K562 (cell line): Measurements from ENCODE around the gene BTAF1. TPM values are rescaled to one million over a fixed set of nuclear protein-coding genes. Genes with fewer than 3 reads are reported as not detected.

Source experiments
- CBX1 ChIP-seq: sonication (generic); IDR thresholded peaks from 2 replicates; pipeline ENCODE4 v1.6.1; 2016; ENCODE audit warnings: antibody characterized with exemption, low read depth, mild to moderate bottlenecking
- CBX2 ChIP-seq: fragments of 200-600 bp; sonication (generic); IDR thresholded peaks from one replicate; pipeline ENCODE4 v1.6.1; 2012; ENCODE audit warnings: mild to moderate bottlenecking, low read length, inconsistent platforms; ENCODE audit not compliant: insufficient read depth, poor library complexity, severe bottlenecking
- CREBBP ChIP-seq: IDR thresholded peaks from one replicate; pipeline ENCODE4 v1.6.1; 2012; ENCODE audit warnings: low read depth, mild to moderate bottlenecking, control low read depth, inconsistent platforms, low read length
- DEAF1 ChIP-seq: fragments of 450-650 bp; formaldehyde crosslinking; IDR thresholded peaks from 2 replicates; pipeline ENCODE4 v1.4.0; 2020; ENCODE audit warnings: mild to moderate bottlenecking, moderate library complexity
- E2F6 ChIP-seq, 2 experiments: IDR thresholded peaks; 2 replicates each; pipeline ENCODE4 v1.6.1; 2011; ENCODE audit warnings: borderline replicate concordance in 1 of 2, control low read depth in 1 of 2, low read depth in 1 of 2, low read length in 1 of 2, mild to moderate bottlenecking in 1 of 2, mixed read lengths in 1 of 2, moderate library complexity in 1 of 2; ENCODE audit not compliant: insufficient read depth in 1 of 2, insufficient read length in 1 of 2, poor library complexity in 1 of 2, severe bottlenecking in 1 of 2; ENCODE audit errors: extremely low read depth in 1 of 2
- HDAC2 ChIP-seq: fragments of 450-650 bp; IDR thresholded peaks from 2 replicates; pipeline ENCODE4 v1.6.1; 2016; ENCODE audit warnings: mild to moderate bottlenecking
- HMGN3 ChIP-seq: IDR thresholded peaks from 2 replicates; pipeline ENCODE4 v1.6.1; 2011; ENCODE audit warnings: borderline replicate concordance, low read depth, mild to moderate bottlenecking, mixed read lengths, low read length; ENCODE audit not compliant: insufficient read length; ENCODE audit errors: extremely low read depth
- MYNN ChIP-seq, 2 experiments: sonication (generic); formaldehyde crosslinking in 1 of 2; IDR thresholded peaks; 2 replicates each; pipeline versions ENCODE4 v1.5.0 to v1.6.1; 2016 to 2020; ENCODE audit warnings: antibody characterized with exemption in 1 of 2, missing genetic modification reagents in 1 of 2
- PHB2 ChIP-seq: fragments of 450-650 bp; IDR thresholded peaks from 2 replicates; pipeline ENCODE4 v1.6.1; 2017; ENCODE audit warnings: low read depth
- SMAD4 ChIP-seq: fragments of 250-450 bp; sonication (Bioruptor Pico); conservative IDR thresholded peaks from 2 replicates; pipeline ENCODE4 v1.8.0; 2021; ENCODE audit warnings: inconsistent platforms, mild to moderate bottlenecking, moderate library complexity
- SMARCB1 ChIP-seq: IDR thresholded peaks from 2 replicates; pipeline ENCODE4 v1.6.1; 2011; ENCODE audit warnings: improper control_type of control experiment, low read depth; ENCODE audit not compliant: insufficient read length
- TAL1 ChIP-seq: fragments of 450-650 bp; IDR thresholded peaks from 2 replicates; pipeline ENCODE4 v1.6.1; 2016; ENCODE audit warnings: mild to moderate bottlenecking
- TCF3 ChIP-seq: sonication (generic); formaldehyde crosslinking; IDR thresholded peaks from 2 replicates; pipeline ENCODE4 v1.4.0; 2020; ENCODE audit warnings: mild to moderate bottlenecking, missing genetic modification reagents
- THAP12 ChIP-seq: fragments of 250-450 bp; sonication (Bioruptor Pico); IDR thresholded peaks from 2 replicates; pipeline ENCODE4 v1.9.0; 2021; ENCODE audit warnings: mild to moderate bottlenecking, inconsistent platforms
- ZBTB17 ChIP-seq: fragments of 450-650 bp; formaldehyde crosslinking; IDR thresholded peaks from 2 replicates; pipeline ENCODE4 v1.4.0; 2020; ENCODE audit warnings: mild to moderate bottlenecking
- ZBTB8A ChIP-seq: fragments of 450-650 bp; IDR thresholded peaks from 2 replicates; pipeline ENCODE4 v1.6.1; 2018; ENCODE audit warnings: mild to moderate bottlenecking, moderate library complexity; ENCODE audit not compliant: partially characterized antibody
- ZKSCAN8 ChIP-seq: fragments of 200-800 bp; sonication (Bioruptor generic); IDR thresholded peaks from 2 replicates; pipeline ENCODE4 v1.6.1; 2016; ENCODE audit warnings: missing genetic modification characterization, missing compliant biosample characterization
- ZNF3 ChIP-seq: fragments of 250-450 bp; sonication (Bioruptor Pico); IDR thresholded peaks from 2 replicates; pipeline ENCODE4 v1.5.0; 2021; ENCODE audit warnings: mild to moderate bottlenecking, moderate library complexity
- ZNF436 ChIP-seq: fragments of 250-450, 450-650 bp; sonication (Bioruptor Pico); formaldehyde crosslinking; IDR thresholded peaks from 2 replicates; pipeline ENCODE4 v1.7.0; 2020; ENCODE audit warnings: mild to moderate bottlenecking
- ZNF445 ChIP-seq: fragments of 250-450 bp; sonication (Bioruptor Pico); IDR thresholded peaks from 2 replicates; pipeline ENCODE4 v1.4.0; 2020; ENCODE audit warnings: low read depth, mild to moderate bottlenecking, moderate library complexity
- ZSCAN32 ChIP-seq: fragments of 450-650 bp; formaldehyde crosslinking; IDR thresholded peaks from 2 replicates; pipeline ENCODE4 v1.4.0; 2020; ENCODE audit warnings: mild to moderate bottlenecking, moderate library complexity
- polyA plus RNA-seq, 8 experiments: library from polyadenylated mRNA; depleted of rRNA in 4 of 8; stranded (reverse) in 5 of 8; unstranded in 3 of 8; fragments of >200 nt; fragmentation: Nextera tagmentation in 2 of 8; fragmentation: Illumina TruSeq in 1 of 8; extraction: Ambion mirVana in 2 of 8; extraction: Trizol in 1 of 8; gene quantifications; 2 replicates each; pipeline versions ENCODE4 v1.2.1 to v1.2.3, GENCODE V29; 2011 to 2014; ENCODE audit warnings: inconsistent platforms in 1 of 8, missing spikeins in 1 of 8
- total RNA-seq, 7 experiments: library from RNA; depleted of rRNA in 6 of 7; stranded (reverse); fragments of >200 nt in 6 of 7; fragmentation: Illumina TruSeq in 2 of 7; extraction: Trizol in 2 of 7; gene quantifications; 2 replicates each; pipeline versions ENCODE4 v1.2.1 to v1.2.3, GENCODE V29; 2011 to 2021; ENCODE audit warnings: low replicate concordance in 1 of 7

BTAF1 gene
- total and polyA plus RNA-seq, 9 of the 15 experiments (the other 6 are each of a cell fraction or from before 2014, with no cell fraction given): 6.6 to 70.7 (median 30.5) TPM

- TF ChIP-seq HMGN3 (peak; percentile 15), PHB2 (no peak), TCF3 (CRISPR knock-in tag) (peak; percentile 24; the same call in 1 of the 2 replicates), HDAC2 (no peak), ZBTB17 (no peak), E2F6 (IDR thresholded peaks at IDR 0.05; ENCODE audit: borderline replicate concordance in 1 of 2, extremely low read depth in 1 of 2, insufficient read depth in 1 of 2, insufficient read length in 1 of 2, low read depth in 1 of 2, low read length in 1 of 2, poor library complexity in 1 of 2, severe bottlenecking in 1 of 2) (peak; percentile 80 to 81), THAP12 (CRISPR knock-in tag) (peak; percentile 41; the same call in 1 of the 2 replicates), SMAD4 (0 out of 2 replicates have a peak, but pooled peaks have one; percentile 9), ZKSCAN8 (CRISPR knock-in tag) (no peak), ZSCAN32 (no peak), MYNN (IDR thresholded peaks at IDR 0.05) (peak; percentile 15; the same call in 1 of the 2 replicates), MYNN (CRISPR knock-in tag; IDR thresholded peaks at IDR 0.05) (no peak), ZNF3 (CRISPR knock-in tag) (no peak), DEAF1 (CRISPR knock-in tag) (no peak), CBX1 (no peak; the same call in 1 of the 2 replicates), ZNF436 (no peak), ZBTB8A (no peak), CREBBP (no peak), SMARCB1 (no peak), CBX2 (no peak), TAL1 (no peak), ZNF445 (CRISPR knock-in tag) (no peak)
Observed at GRCh38 chr10:91908337-91909116, 15.0 kb upstream of the BTAF1 start (continued).
